ENCODE measurements around the gene POLK. TPM values are rescaled to one million over a fixed set of nuclear protein-coding genes. Genes with fewer than 3 reads are reported as not detected.
A peak's percentile ranks its signal among the peaks of the same experiment; 100 is the strongest.
"Not testable (repeated sequence)": the region's sequence is repeated elsewhere in the genome, so short reads cannot be mapped to it uniquely, and the experiment has no call there.

The POLK gene
- total RNA-seq, 2 donors from 2014 or later = 11.3 to 14.8 TPM

GRCh38 chr5:75498208-75498777, 13.4 kb upstream of the POLK start:
- WGBS, 2 experiments (ENCODE audit: insufficient coverage in 1 of 2, insufficient read length in 1 of 2) = 94 to 100% methylated on average over 4 to 7 of the region's 7 CpGs
- Histone ChIP-seq H3K27ac (ENCODE audit: low read depth, low read length) (no peak overlapping the region), H3K9me3 (ENCODE audit: control insufficient read depth, low read length) (no peaks in the 10 kb centered on the region), H3K4me3 (ENCODE audit: low read length) (no peak overlapping the region), H3K4me1 (ENCODE audit: control insufficient read depth, insufficient read depth, low read length) (no peaks in the 10 kb centered on the region), H3K9ac (ENCODE audit: extremely low read depth, low read length, poor library complexity, severe bottlenecking) (no peak overlapping the region), H3K36me3 (ENCODE audit: control insufficient read depth, insufficient read depth, low read length) (peaks cover 32% of the 10 kb centered on the region), H3K27me3 (ENCODE audit: control insufficient read depth, insufficient read depth, low read length, poor library complexity, severe bottlenecking) (no peaks in the 10 kb centered on the region)
- no peak for TF ChIP-seq CTCF (conservative IDR thresholded peaks at IDR 0.05)
- H3K9me3 Mint-ChIP-seq = peaks cover 13% of the 10 kb centered on the region
- H3K27ac Mint-ChIP-seq = no peak overlapping the region
- peaks cover 45% of the 10 kb centered on the region for H3K36me3 Mint-ChIP-seq (ENCODE audit: low read depth)
- H3K4me3 Mint-ChIP-seq = no peak overlapping the region
- no peaks in the 10 kb centered on the region for H3K27me3 Mint-ChIP-seq (ENCODE audit: insufficient read depth)
- peaks cover 30% of the 10 kb centered on the region for H3K4me1 Mint-ChIP-seq
- DNase-seq = no peak

- Mint-ChIP-seq H3K9me3 (peaks cover 13% of the 10 kb centered on the region), H3K36me3 (ENCODE audit: low read depth) (peaks cover 48% of the 10 kb centered on the region), H3K4me1 (peaks cover 31% of the 10 kb centered on the region)
- 97 to 100% methylated on average over 1 of the region's 1 CpG for WGBS, 2 experiments (ENCODE audit: insufficient coverage in 1 of 2, insufficient read length in 1 of 2)
- H3K27me3 Mint-ChIP-seq (ENCODE audit: insufficient read depth); H3K27ac Mint-ChIP-seq; H3K27me3 ChIP-seq (ENCODE audit: control insufficient read depth, insufficient read depth, low read length, poor library complexity, severe bottlenecking); H3K4me3 Mint-ChIP-seq; H3K9ac ChIP-seq (ENCODE audit: extremely low read depth, low read length, poor library complexity, severe bottlenecking); H3K4me1 ChIP-seq (ENCODE audit: control insufficient read depth, insufficient read depth, low read length); DNase-seq; H3K9me3 ChIP-seq (ENCODE audit: control insufficient read depth, low read length); H3K27ac ChIP-seq (ENCODE audit: low read depth, low read length); H3K4me3 ChIP-seq (ENCODE audit: low read length): not testable (repeated sequence)
- peaks cover 32% of the 10 kb centered on the region for H3K36me3 ChIP-seq (ENCODE audit: control insufficient read depth, insufficient read depth, low read length)
Observed at GRCh38 chr5:75498875-75499274, 12.8 kb upstream of the POLK start.

- H3K27me3 Mint-ChIP-seq (ENCODE audit: insufficient read depth); H3K4me3 ChIP-seq (ENCODE audit: low read length); H3K4me3 Mint-ChIP-seq; H3K27ac ChIP-seq (ENCODE audit: low read depth, low read length); H3K9ac ChIP-seq (ENCODE audit: extremely low read depth, low read length, poor library complexity, severe bottlenecking); H3K27me3 ChIP-seq (ENCODE audit: control insufficient read depth, insufficient read depth, low read length, poor library complexity, severe bottlenecking); H3K4me1 ChIP-seq (ENCODE audit: control insufficient read depth, insufficient read depth, low read length); H3K9me3 Mint-ChIP-seq; DNase-seq; H3K27ac Mint-ChIP-seq: not testable (repeated sequence)
- 95 to 100% methylated on average over 2 to 5 of the region's 5 CpGs for WGBS, 2 experiments (ENCODE audit: insufficient coverage in 1 of 2, insufficient read length in 1 of 2)
- H3K4me1 Mint-ChIP-seq = peaks cover 15% of the 10 kb centered on the region
- Histone ChIP-seq H3K36me3 (ENCODE audit: control insufficient read depth, insufficient read depth, low read length) (peaks cover 31% of the 10 kb centered on the region), H3K9me3 (ENCODE audit: control insufficient read depth, low read length) (peaks cover 11% of the 10 kb centered on the region)
- H3K36me3 Mint-ChIP-seq (ENCODE audit: low read depth) = peaks cover 42% of the 10 kb centered on the region
Observed at GRCh38 chr5:75505112-75505511, 6.6 kb upstream of the POLK start.

GRCh38 chr5:75507841-75508240, 3.9 kb upstream of the POLK start:
- Mint-ChIP-seq H3K36me3 (ENCODE audit: low read depth) (peaks cover 30% of the 10 kb centered on the region), H3K27ac (no peak overlapping the region), H3K4me1 (peaks cover 21% of the 10 kb centered on the region), H3K4me3 (no peak overlapping the region), H3K27me3 (ENCODE audit: insufficient read depth) (no peaks in the 10 kb centered on the region), H3K9me3 (peaks cover 5% of the 10 kb centered on the region)
- no peaks in the 10 kb centered on the region for H3K4me1 ChIP-seq (ENCODE audit: control insufficient read depth, insufficient read depth, low read length)
- peaks cover 21% of the 10 kb centered on the region for H3K36me3 ChIP-seq (ENCODE audit: control insufficient read depth, insufficient read depth, low read length)
- peaks cover 11% of the 10 kb centered on the region for H3K9me3 ChIP-seq (ENCODE audit: control insufficient read depth, low read length)
- H3K9ac ChIP-seq (ENCODE audit: extremely low read depth, low read length, poor library complexity, severe bottlenecking) = no peak overlapping the region
- DNase-seq = no peak
- H3K27me3 ChIP-seq (ENCODE audit: control insufficient read depth, insufficient read depth, low read length, poor library complexity, severe bottlenecking) = no peaks in the 10 kb centered on the region
- H3K4me3 ChIP-seq (ENCODE audit: low read length) = peak overlapping the region; percentile 98
- WGBS, 2 experiments (ENCODE audit: insufficient coverage in 1 of 2, insufficient read length in 1 of 2) = 93 to 100% methylated on average over 1 of the region's 1 CpG
- no peak overlapping the region for H3K27ac ChIP-seq (ENCODE audit: low read depth, low read length)
- TF ChIP-seq CTCF (conservative IDR thresholded peaks at IDR 0.05) = no peak
